DND-41 (cell line): Measurements from ENCODE around the gene USH1C.

Source experiments
- CTCF ChIP-seq: IDR thresholded peaks from 2 replicates; pipeline ENCODE4 v1.5.1; 2012; ENCODE audit warnings: borderline replicate concordance, low read length, moderate library complexity, mild to moderate bottlenecking; ENCODE audit not compliant: poor library complexity, severe bottlenecking; ENCODE audit errors: extremely low read depth
- EZH2 ChIP-seq: IDR thresholded peaks from 3 replicates; pipeline ENCODE4 v1.6.1; 2012; ENCODE audit warnings: borderline replicate concordance, low read depth, mild to moderate bottlenecking, moderate library complexity, low read length, inconsistent platforms; ENCODE audit not compliant: severe bottlenecking

DNA sequence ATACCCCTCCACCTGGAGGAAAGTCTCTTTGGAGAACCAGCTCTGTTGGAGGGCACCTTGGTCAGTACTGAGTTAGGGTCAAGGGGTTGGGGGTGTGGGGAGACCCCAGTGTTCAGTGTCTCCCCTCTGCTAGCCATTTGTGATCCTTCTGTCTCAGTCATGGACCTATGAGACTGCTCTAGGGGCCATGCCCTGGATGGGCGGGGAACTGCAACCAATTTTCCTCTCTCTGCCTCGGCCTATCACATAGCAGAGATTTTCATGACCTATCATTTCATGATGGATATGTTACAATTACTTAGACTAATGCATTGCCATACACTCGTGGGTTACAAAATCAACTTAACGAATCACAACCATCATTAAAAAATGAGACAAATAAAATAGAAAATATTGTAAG lies 10.3 kb upstream of the USH1C start:
- TF ChIP-seq CTCF = no peak
- TF ChIP-seq EZH2 = no peak
